Measurements from ENCODE around the gene ADGRL3. TPM values are rescaled to one million over a fixed set of nuclear protein-coding genes. Genes with fewer than 3 reads are reported as not detected.

ADGRL3 gene
- total RNA-seq, 1 donor from 2014 or later = 45.9 TPM

- DNase-seq (ENCODE audit: low spot score) (no peak), ATAC-seq (no peak)
- intact Hi-C loops (cut with DNase I) = no loop called here
These were observed 672.9 kb downstream of the ADGRL3 start for GRCh38 chr4:61872983-61873382.

DNA sequence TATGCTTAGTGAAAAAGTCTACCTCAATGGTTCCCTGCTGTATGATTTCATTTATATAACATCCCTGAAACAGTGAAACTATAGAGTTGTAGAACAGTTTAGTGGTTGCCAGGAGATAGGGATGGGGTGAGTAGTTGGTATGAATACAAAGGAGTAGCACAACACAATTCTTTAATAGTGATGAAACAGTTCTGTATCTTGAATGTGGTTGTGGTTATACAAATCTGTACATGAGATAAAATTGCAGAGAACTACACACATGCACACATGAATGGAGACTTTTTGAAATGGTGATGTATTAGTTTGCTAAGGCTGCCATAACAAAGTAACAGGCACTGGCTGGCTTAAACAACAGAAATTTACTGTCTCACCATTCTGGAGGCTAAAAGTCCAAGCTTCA is 677.1 kb downstream of the ADGRL3 start:
- DNase-seq (ENCODE audit: low spot score) = no peak
- intact Hi-C loops (cut with DNase I) = no loop called here
- no peak for ATAC-seq

DNA sequence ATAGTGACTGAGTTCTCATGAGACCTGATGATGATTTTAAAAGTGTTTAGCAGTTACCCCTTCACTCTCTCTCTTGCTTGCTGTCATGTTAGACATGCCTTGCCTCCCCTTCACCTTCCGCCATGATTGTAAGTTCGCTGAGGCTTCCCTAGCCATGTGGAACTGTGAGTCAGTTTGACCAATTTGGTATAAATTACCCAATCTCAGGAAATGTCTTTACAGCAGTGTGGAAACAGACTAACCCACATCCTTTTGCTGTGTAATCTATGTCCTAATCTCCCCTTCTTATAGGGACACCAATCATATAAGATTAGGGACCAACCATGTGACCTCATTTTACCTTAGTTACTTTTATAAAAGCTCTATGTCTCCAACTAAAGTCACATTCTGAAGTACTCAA is 677.8 kb downstream of the ADGRL3 start:
- intact Hi-C loops (cut with DNase I) = no loop called here
- no peak for ATAC-seq
- DNase-seq (ENCODE audit: low spot score) = no peak

- DNase-seq (ENCODE audit: low spot score) (no peak), ATAC-seq (no peak)
- intact Hi-C loops (cut with DNase I) = no loop called here
These were observed 682.3 kb downstream of the ADGRL3 start for GRCh38 chr4:61882381-61882780.

- no peak for DNase-seq (ENCODE audit: low spot score)
- ATAC-seq = no peak
- intact Hi-C loops (cut with DNase I) = no loop called here
These were observed 686.0 kb downstream of the ADGRL3 start for GRCh38 chr4:61886131-61886530.

DNA sequence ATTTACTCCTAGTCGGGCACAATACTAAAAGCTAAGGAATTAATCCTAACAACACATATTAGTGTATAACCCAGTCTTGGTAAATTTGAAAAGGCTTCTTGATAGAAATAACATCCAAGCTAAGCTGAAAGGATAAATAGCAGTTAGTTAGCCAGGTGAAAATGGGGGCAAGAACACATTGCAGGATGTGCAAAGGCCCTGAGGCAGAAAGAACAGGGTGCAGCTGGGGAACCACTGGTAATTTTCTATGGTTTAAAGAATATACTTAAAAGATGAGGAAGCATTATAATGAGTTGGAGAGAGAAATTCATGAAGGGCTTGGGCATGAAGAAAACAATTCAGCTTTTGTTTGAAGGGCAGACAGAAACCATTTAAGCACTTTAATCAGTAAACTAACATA is 689.0 kb downstream of the ADGRL3 start:
- ATAC-seq = no peak
- intact Hi-C loops (cut with DNase I) = no loop called here
- no peak for DNase-seq (ENCODE audit: low spot score)

GRCh38 chr4:61890321-61890720 is 690.2 kb downstream of the ADGRL3 start:
- ATAC-seq (no peak), DNase-seq (ENCODE audit: low spot score) (no peak)
- intact Hi-C loops (cut with DNase I) = no loop called here

- intact Hi-C loops (cut with DNase I) = no loop called here
- DNase-seq (ENCODE audit: low spot score) = no peak
- no peak for ATAC-seq
These were observed 691.8 kb downstream of the ADGRL3 start for GRCh38 chr4:61891953-61892352.

DNA sequence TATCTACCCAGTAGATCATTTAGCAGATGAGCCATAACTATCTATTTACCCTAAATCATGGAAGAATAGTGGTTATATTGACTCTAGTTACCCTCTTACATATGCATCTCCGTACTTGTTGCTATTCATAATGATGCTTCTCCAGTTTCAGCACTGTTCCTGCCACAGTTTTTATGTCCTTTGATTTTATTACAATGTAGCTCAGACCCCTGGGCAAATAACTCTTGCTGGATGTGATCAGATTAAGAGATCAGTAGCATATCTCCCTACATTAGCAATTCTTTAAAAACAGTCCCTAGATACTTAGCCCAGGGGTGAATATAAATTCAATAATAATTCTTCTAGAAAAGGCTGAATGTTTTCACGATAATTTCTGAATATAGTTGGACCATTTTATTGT is 696.5 kb downstream of the ADGRL3 start:
- intact Hi-C loops (cut with DNase I) = no loop called here
- DNase-seq (ENCODE audit: low spot score) (no peak), ATAC-seq (no peak)

DNA sequence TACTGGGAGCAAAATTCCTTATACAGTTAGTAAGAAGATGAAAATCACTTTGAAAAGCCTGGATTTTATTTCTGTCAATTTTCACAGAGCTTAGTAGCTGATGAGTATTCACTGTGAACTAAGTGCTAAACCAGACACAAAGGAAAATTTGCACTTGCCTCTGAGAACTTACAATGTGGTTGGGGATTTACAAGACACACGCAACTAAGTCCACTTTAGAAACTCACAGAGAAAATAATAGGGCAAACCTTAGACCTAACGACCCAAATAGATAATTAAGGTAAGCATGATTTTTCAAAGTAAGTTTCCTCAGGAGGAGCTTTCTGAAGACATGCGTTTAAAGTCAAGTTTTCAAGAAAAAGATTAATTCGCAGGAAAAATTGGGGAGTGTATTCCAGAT is 708.9 kb downstream of the ADGRL3 start:
- DNase-seq (ENCODE audit: low spot score) = no peak
- no peak for ATAC-seq
- intact Hi-C loops (cut with DNase I) = no loop called here

GRCh38 chr4:61911313-61911756 is 711.2 kb downstream of the ADGRL3 start:
- intact Hi-C loops (cut with DNase I) = no loop called here
- DNase-seq (ENCODE audit: low spot score) (no peak), ATAC-seq (no peak)

- ATAC-seq (no peak), DNase-seq (ENCODE audit: low spot score) (no peak)
- intact Hi-C loops (cut with DNase I) = no loop called here
These were observed 713.5 kb downstream of the ADGRL3 start for GRCh38 chr4:61913619-61914018.

GRCh38 chr4:61915501-61915900 is 715.4 kb downstream of the ADGRL3 start:
- ATAC-seq (no peak), DNase-seq (ENCODE audit: low spot score) (no peak)
- intact Hi-C loops (cut with DNase I) = no loop called here

GRCh38 chr4:61918507-61918906 is 718.4 kb downstream of the ADGRL3 start:
- ATAC-seq (no peak), DNase-seq (ENCODE audit: low spot score) (no peak)
- intact Hi-C loops (cut with DNase I) = no loop called here

GRCh38 chr4:61918987-61919386 is 718.9 kb downstream of the ADGRL3 start:
- intact Hi-C loops (cut with DNase I) = no loop called here
- ATAC-seq = no peak
- no peak for DNase-seq (ENCODE audit: low spot score)

GRCh38 chr4:61919561-61919960 is 719.4 kb downstream of the ADGRL3 start:
- ATAC-seq (no peak), DNase-seq (ENCODE audit: low spot score) (no peak)
- intact Hi-C loops (cut with DNase I) = no loop called here

DNA sequence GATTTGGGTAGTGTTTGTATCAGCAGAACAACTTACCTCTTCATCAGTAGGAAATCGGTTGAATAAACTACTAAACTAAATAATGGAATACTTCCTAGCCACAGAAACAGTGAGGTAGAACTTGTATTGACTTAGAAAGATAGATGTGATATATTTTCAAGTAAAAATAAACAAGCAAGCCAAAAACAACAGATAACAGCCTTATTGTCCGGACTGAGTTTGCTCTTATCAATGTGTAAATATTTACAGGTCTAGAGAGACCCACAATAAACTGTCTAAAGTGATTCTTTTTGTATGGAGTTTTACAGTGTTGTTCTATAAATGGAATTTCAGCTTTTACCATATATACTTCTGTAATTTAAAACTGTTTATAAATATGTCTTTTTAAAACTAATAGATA is 721.8 kb downstream of the ADGRL3 start:
- DNase-seq (ENCODE audit: low spot score) (no peak), ATAC-seq (no peak)
- intact Hi-C loops (cut with DNase I) = no loop called here

GRCh38 chr4:61922766-61923165 is 722.6 kb downstream of the ADGRL3 start:
- intact Hi-C loops (cut with DNase I) = no loop called here
- no peak for DNase-seq (ENCODE audit: low spot score)
- no peak for ATAC-seq

GRCh38 chr4:61923179-61923578 is 723.1 kb downstream of the ADGRL3 start:
- DNase-seq (ENCODE audit: low spot score) = no peak

DNA sequence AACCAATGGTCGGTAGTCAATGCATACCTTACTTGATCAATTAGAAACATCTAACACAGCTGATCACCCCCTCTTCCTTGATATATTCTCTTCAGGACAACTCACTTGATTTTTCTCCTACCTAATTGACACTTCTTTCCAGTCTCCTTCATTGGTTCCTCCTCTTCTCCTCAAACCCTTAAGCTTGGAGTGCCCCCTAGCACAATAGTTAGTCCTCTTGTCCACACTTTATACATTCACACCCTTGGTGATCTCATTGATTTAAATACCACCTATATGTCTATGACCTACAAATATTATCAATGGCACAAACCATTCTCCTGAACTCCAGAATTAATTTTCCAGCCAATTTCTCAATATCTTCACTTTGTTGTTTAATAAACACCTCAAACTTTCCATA is 724.0 kb downstream of the ADGRL3 start:
- DNase-seq (ENCODE audit: low spot score) (no peak), ATAC-seq (no peak)
- intact Hi-C loops (cut with DNase I) = no loop called here

More at GRCh38 chr4:61923179-61923578, 723.1 kb downstream of the ADGRL3 start:
- intact Hi-C loops (cut with DNase I) = no loop called here
- no peak for ATAC-seq

DNA sequence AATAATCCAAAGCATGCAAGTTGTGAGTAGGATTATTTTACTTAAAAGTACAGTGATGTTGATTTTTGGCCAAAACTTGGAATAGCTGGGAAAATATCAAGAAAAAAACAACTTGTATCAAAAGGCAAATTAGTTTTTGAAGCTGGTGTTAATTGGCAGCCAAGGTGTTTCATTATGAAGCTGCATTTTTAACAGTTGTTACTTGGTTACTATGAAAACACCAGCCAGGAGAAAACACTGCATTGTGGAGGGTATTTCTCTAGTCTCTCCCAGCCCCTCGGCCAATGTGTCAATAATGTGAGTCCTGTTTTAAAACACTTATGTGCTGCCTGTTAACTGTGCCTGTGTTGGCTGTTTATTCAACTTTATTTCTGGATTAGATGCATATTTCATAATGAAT is 733.4 kb downstream of the ADGRL3 start:
- DNase-seq (ENCODE audit: low spot score) (no peak), ATAC-seq (no peak)
- intact Hi-C loops (cut with DNase I) = no loop called here

DNA sequence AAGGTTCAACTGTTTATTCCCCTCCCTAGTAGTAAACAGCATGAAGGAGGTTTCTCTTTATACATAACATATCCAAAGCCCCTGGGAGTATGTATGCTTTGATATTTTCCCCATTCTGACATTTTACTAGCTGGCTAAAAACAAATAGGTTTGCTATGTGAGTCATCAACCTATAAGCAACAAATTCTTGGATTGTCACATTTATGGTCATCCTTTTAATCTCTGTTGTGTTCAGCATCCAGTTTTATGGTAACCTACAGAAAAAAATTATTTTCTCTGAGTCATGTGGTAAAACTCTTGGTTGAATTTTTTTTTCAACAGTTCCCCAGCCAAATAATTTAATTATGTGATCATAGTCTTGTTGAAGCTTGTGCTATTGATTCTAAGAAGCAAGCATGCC is 734.1 kb downstream of the ADGRL3 start:
- ATAC-seq (no peak), DNase-seq (ENCODE audit: low spot score) (no peak)
- intact Hi-C loops (cut with DNase I) = no loop called here
